HL-60 (cell line): ENCODE data around the gene YARS1.
"Not testable (repeated sequence)": the region's sequence is repeated elsewhere in the genome, so short reads cannot be mapped to it uniquely, and the experiment has no call there.

Experiments
- DNase-seq, 2 experiments: peaks; one replicate each; pipeline ENCODE4 v3.0.0-alpha.2; 2010 to 2020; ENCODE audit warnings: low read depth in 1 of 2, low spot score in 1 of 2
- H3K27ac ChIP-seq: fragments of 250-450 bp; sonication (Bioruptor Pico); replicated peaks from 2 replicates; pipeline ENCODE4 v1.5.1; 2020; ENCODE audit warnings: mild to moderate bottlenecking, moderate library complexity
- H3K27me3 ChIP-seq: fragments of 250-450 bp; sonication (Bioruptor Pico); 2 replicates; pipeline ENCODE4 v1.5.1; 2021; ENCODE audit warnings: mild to moderate bottlenecking, moderate library complexity; ENCODE audit not compliant: insufficient read depth, poor library complexity, severe bottlenecking
- H3K4me3 ChIP-seq: replicated peaks from 2 replicates; pipeline ENCODE4 v1.5.1; 2011; ENCODE audit warnings: mild to moderate bottlenecking, control low read depth, low read length; ENCODE audit not compliant: insufficient read depth
- CTCF ChIP-seq: IDR thresholded peaks from one replicate; pipeline ENCODE4 v1.5.1; 2011; ENCODE audit warnings: low read length, control low read depth, inconsistent platforms; ENCODE audit not compliant: insufficient read depth
- GABPA ChIP-seq: IDR thresholded peaks from 2 replicates; pipeline ENCODE4 v1.6.1; 2012; ENCODE audit warnings: low read depth
- POLR2AphosphoS5 ChIP-seq: IDR thresholded peaks from 2 replicates; pipeline ENCODE4 v1.6.1; 2012; ENCODE audit warnings: low read depth
- REST ChIP-seq: IDR thresholded peaks from 2 replicates; pipeline ENCODE4 v1.6.1; 2012; ENCODE audit warnings: low read depth; ENCODE audit not compliant: insufficient replicate concordance
- SPI1 ChIP-seq: IDR thresholded peaks from 2 replicates; pipeline ENCODE4 v1.6.1; 2012; ENCODE audit warnings: low read depth, mild to moderate bottlenecking, borderline replicate concordance

Gene YARS1

GRCh38 chr1:32806910-32807523 is 10.1 kb downstream of the YARS1 start:
- Histone ChIP-seq H3K27ac (no peak overlapping the region), H3K27me3 (no peaks in the 10 kb centered on the region), H3K4me3 (no peak overlapping the region)
- no peak for TF ChIP-seq REST
- no peak for TF ChIP-seq CTCF
- no peak for TF ChIP-seq SPI1
- no peak for TF ChIP-seq POLR2AphosphoS5
- TF ChIP-seq GABPA = no peak
- DNase-seq = no peak

- no peak for TF ChIP-seq POLR2AphosphoS5
- no peak for TF ChIP-seq REST
- no peak for TF ChIP-seq SPI1
- TF ChIP-seq CTCF = no peak
- TF ChIP-seq GABPA = no peak
- H3K4me3 ChIP-seq = no peak overlapping the region
- no peaks in the 10 kb centered on the region for H3K27me3 ChIP-seq
- no peak for DNase-seq
- no peak overlapping the region for H3K27ac ChIP-seq
Observed at GRCh38 chr1:32806290-32806689, 10.9 kb downstream of the YARS1 start.

- not testable (repeated sequence) for H3K27me3 ChIP-seq, DNase-seq, H3K27ac ChIP-seq, H3K4me3 ChIP-seq
Observed at GRCh38 chr1:32804460-32804859, 12.7 kb downstream of the YARS1 start.

- no peak for DNase-seq
- H3K27ac ChIP-seq = no peak overlapping the region
- H3K27me3 ChIP-seq = no peaks in the 10 kb centered on the region
- H3K4me3 ChIP-seq = no peak overlapping the region
- no peak for TF ChIP-seq POLR2AphosphoS5
- TF ChIP-seq CTCF = no peak
- no peak for TF ChIP-seq SPI1
- no peak for TF ChIP-seq REST
- TF ChIP-seq GABPA = no peak
Observed at GRCh38 chr1:32801096-32801715, 16.0 kb downstream of the YARS1 start.
